ENCODE measurements around the gene PDZD11.

DNA sequence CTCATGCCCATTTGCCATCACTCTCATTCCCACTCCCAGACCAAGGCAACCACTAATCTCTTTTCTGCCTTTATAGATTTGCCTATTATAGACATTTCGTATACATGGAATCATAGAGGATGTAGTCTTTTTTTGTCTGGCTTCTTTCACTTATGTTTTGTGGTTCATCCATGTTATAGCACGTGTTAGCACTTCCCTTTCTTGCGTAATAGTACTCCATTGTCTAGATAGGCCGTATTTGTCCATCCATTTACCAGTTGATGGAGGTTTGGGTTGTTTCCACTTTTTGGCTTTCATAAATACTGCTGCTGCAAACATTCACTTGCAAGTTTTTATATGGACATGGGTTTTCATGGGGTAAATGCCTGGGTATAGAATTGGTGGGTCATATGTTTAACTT, 48.6 kb upstream of the PDZD11 start:
- no peak for TF ChIP-seq POLR2AphosphoS5 (IDR thresholded peaks at IDR 0.05; ENCODE audit: low read depth, low read length)
- TF ChIP-seq, protein P1, sequence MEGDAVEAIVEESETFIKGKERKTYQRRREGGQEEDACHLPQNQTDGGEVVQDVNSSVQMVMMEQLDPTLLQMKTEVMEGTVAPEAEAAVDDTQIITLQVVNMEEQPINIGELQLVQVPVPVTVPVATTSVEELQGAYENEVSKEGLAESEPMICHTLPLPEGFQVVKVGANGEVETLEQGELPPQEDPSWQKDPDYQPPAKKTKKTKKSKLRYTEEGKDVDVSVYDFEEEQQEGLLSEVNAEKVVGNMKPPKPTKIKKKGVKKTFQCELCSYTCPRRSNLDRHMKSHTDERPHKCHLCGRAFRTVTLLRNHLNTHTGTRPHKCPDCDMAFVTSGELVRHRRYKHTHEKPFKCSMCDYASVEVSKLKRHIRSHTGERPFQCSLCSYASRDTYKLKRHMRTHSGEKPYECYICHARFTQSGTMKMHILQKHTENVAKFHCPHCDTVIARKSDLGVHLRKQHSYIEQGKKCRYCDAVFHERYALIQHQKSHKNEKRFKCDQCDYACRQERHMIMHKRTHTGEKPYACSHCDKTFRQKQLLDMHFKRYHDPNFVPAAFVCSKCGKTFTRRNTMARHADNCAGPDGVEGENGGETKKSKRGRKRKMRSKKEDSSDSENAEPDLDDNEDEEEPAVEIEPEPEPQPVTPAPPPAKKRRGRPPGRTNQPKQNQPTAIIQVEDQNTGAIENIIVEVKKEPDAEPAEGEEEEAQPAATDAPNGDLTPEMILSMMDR (IDR thresholded peaks at IDR 0.05): no peak
- no peak for TF ChIP-seq TCF7L2 (IDR thresholded peaks at IDR 0.05; ENCODE audit: low read depth, low read length)
- TF ChIP-seq, protein P2, sequence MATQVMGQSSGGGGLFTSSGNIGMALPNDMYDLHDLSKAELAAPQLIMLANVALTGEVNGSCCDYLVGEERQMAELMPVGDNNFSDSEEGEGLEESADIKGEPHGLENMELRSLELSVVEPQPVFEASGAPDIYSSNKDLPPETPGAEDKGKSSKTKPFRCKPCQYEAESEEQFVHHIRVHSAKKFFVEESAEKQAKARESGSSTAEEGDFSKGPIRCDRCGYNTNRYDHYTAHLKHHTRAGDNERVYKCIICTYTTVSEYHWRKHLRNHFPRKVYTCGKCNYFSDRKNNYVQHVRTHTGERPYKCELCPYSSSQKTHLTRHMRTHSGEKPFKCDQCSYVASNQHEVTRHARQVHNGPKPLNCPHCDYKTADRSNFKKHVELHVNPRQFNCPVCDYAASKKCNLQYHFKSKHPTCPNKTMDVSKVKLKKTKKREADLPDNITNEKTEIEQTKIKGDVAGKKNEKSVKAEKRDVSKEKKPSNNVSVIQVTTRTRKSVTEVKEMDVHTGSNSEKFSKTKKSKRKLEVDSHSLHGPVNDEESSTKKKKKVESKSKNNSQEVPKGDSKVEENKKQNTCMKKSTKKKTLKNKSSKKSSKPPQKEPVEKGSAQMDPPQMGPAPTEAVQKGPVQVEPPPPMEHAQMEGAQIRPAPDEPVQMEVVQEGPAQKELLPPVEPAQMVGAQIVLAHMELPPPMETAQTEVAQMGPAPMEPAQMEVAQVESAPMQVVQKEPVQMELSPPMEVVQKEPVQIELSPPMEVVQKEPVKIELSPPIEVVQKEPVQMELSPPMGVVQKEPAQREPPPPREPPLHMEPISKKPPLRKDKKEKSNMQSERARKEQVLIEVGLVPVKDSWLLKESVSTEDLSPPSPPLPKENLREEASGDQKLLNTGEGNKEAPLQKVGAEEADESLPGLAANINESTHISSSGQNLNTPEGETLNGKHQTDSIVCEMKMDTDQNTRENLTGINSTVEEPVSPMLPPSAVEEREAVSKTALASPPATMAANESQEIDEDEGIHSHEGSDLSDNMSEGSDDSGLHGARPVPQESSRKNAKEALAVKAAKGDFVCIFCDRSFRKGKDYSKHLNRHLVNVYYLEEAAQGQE (IDR thresholded peaks at IDR 0.05; ENCODE audit: insufficient read depth in 1 of 2, low read depth in 2 of 2, low read length in 1 of 2): no peak

Measured in Panc1 (cell line).